GM23338 (cell line): ENCODE data around the gene RAB7B.

ENCODE experiments used
- CREB1 ChIP-seq: fragments of 250-450 bp; sonication (Bioruptor Pico); IDR thresholded peaks from 2 replicates; pipeline ENCODE4 v1.5.0; 2020; ENCODE audit warnings: low read depth, mild to moderate bottlenecking, moderate library complexity
- ETS1 ChIP-seq: IDR thresholded peaks from 2 replicates; pipeline ENCODE4 v1.6.1; 2016; ENCODE audit warnings: antibody characterized with exemption
- EZH2 ChIP-seq: fragments of 200-600 bp; sonication (generic); IDR thresholded peaks from one replicate; pipeline ENCODE4 v1.8.0; 2017; ENCODE audit warnings: antibody characterized with exemption, mild to moderate bottlenecking, low read depth; ENCODE audit not compliant: unreplicated experiment
- EZH2phosphoT487 ChIP-seq: fragments of 200-600 bp; sonication (generic); IDR thresholded peaks from one replicate; pipeline ENCODE4 v1.8.1; 2018; ENCODE audit warnings: antibody characterized with exemption; ENCODE audit not compliant: unreplicated experiment
- JUNB ChIP-seq: IDR thresholded peaks from one replicate; pipeline ENCODE4 v1.6.1; 2016; ENCODE audit warnings: antibody characterized with exemption; ENCODE audit not compliant: unreplicated experiment
- NANOG ChIP-seq: IDR thresholded peaks from 2 replicates; pipeline ENCODE4 v1.6.1; 2016; ENCODE audit warnings: antibody characterized with exemption, borderline replicate concordance
- POLR2AphosphoS5 ChIP-seq: IDR thresholded peaks from 2 replicates; pipeline ENCODE4 v1.6.1; 2016; ENCODE audit warnings: antibody characterized with exemption, low read depth
- STAT1 ChIP-seq: IDR thresholded peaks from one replicate; pipeline ENCODE4 v1.6.1; 2016; ENCODE audit warnings: antibody characterized with exemption; ENCODE audit not compliant: unreplicated experiment
- ZNF114 ChIP-seq: fragments of 250-450 bp; sonication (Bioruptor Pico); IDR thresholded peaks from 2 replicates; pipeline ENCODE4 v1.5.0; 2020; ENCODE audit warnings: mild to moderate bottlenecking, moderate library complexity
- ZNF331 ChIP-seq: fragments of 250-450 bp; sonication (Bioruptor Pico); IDR thresholded peaks from 2 replicates; pipeline ENCODE4 v1.5.0; 2020; ENCODE audit warnings: low read depth, mild to moderate bottlenecking, moderate library complexity
- ZNF462 ChIP-seq: fragments of 250-450 bp; sonication (Bioruptor Pico); IDR thresholded peaks from 2 replicates; pipeline ENCODE4 v1.5.0; 2020; ENCODE audit warnings: mild to moderate bottlenecking, moderate library complexity
- TF ChIP-seq, protein P1 (sequence below), 2 experiments: fragments of 200-600 bp in 1 of 2; sonication (generic) in 1 of 2; conservative IDR thresholded peaks; 2 replicates each; pipeline versions ENCODE4 v1.5.1 to v1.6.1; 2016 to 2017; ENCODE audit warnings: antibody characterized with exemption in 2 of 2, low read depth in 2 of 2, mild to moderate bottlenecking in 2 of 2, moderate library complexity in 1 of 2
- TF ChIP-seq, protein P2 (sequence below): IDR thresholded peaks from one replicate; pipeline ENCODE4 v1.6.1; 2018; ENCODE audit warnings: antibody characterized with exemption; ENCODE audit not compliant: unreplicated experiment

DNA sequence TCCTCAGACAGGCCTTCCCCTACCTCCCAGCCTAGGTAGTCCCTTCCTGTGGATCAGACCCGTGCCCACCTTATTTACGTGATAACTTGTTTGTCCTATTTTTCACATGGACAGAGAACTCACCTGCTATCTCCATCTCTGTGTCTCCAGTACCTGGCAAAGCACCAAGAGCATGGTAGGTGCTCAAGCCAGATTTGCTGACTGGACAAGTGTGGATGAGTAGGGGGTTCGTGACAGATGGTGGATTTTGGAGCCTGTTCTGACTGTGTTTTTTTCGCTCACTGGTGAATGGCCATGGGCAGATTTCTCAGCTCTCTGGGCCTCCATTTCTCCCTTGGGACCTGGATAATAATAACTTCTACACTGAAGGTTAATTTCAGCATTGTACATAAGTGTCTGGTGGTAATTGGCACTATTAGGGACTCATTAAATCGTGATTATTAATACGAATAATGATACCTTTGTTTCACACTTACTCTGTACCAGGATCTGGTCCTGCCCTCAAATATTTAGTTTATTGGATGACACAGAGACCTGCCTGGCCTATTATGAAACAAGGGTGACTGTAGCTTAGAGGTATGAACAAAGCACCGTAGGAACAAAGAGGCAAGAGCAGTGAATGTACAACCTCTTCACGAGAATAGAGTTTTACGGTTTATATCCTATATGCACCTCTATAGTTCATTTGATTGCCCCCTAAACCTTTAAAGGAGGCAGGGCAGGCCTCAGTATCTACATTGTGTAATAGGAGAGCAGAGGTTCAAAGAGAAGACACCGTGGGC is 35.5 kb downstream of the RAB7B start:
- TF ChIP-seq, protein P1, sequence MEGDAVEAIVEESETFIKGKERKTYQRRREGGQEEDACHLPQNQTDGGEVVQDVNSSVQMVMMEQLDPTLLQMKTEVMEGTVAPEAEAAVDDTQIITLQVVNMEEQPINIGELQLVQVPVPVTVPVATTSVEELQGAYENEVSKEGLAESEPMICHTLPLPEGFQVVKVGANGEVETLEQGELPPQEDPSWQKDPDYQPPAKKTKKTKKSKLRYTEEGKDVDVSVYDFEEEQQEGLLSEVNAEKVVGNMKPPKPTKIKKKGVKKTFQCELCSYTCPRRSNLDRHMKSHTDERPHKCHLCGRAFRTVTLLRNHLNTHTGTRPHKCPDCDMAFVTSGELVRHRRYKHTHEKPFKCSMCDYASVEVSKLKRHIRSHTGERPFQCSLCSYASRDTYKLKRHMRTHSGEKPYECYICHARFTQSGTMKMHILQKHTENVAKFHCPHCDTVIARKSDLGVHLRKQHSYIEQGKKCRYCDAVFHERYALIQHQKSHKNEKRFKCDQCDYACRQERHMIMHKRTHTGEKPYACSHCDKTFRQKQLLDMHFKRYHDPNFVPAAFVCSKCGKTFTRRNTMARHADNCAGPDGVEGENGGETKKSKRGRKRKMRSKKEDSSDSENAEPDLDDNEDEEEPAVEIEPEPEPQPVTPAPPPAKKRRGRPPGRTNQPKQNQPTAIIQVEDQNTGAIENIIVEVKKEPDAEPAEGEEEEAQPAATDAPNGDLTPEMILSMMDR (conservative IDR thresholded peaks at IDR 0.05; ENCODE audit: low read depth in 2 of 2): no peak
- no peak for TF ChIP-seq EZH2
- TF ChIP-seq POLR2AphosphoS5: no peak
- no peak for TF ChIP-seq EZH2phosphoT487
- TF ChIP-seq CREB1 (CRISPR knock-in tag): no peak
- TF ChIP-seq, protein P2, sequence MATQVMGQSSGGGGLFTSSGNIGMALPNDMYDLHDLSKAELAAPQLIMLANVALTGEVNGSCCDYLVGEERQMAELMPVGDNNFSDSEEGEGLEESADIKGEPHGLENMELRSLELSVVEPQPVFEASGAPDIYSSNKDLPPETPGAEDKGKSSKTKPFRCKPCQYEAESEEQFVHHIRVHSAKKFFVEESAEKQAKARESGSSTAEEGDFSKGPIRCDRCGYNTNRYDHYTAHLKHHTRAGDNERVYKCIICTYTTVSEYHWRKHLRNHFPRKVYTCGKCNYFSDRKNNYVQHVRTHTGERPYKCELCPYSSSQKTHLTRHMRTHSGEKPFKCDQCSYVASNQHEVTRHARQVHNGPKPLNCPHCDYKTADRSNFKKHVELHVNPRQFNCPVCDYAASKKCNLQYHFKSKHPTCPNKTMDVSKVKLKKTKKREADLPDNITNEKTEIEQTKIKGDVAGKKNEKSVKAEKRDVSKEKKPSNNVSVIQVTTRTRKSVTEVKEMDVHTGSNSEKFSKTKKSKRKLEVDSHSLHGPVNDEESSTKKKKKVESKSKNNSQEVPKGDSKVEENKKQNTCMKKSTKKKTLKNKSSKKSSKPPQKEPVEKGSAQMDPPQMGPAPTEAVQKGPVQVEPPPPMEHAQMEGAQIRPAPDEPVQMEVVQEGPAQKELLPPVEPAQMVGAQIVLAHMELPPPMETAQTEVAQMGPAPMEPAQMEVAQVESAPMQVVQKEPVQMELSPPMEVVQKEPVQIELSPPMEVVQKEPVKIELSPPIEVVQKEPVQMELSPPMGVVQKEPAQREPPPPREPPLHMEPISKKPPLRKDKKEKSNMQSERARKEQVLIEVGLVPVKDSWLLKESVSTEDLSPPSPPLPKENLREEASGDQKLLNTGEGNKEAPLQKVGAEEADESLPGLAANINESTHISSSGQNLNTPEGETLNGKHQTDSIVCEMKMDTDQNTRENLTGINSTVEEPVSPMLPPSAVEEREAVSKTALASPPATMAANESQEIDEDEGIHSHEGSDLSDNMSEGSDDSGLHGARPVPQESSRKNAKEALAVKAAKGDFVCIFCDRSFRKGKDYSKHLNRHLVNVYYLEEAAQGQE: no peak
- no peak for TF ChIP-seq ZNF114 (CRISPR knock-in tag)
- TF ChIP-seq STAT1: no peak
- no peak for TF ChIP-seq NANOG
- no peak for TF ChIP-seq ETS1
- no peak for TF ChIP-seq ZNF331 (CRISPR knock-in tag)
- no peak for TF ChIP-seq ZNF462 (CRISPR knock-in tag)
- no peak for TF ChIP-seq JUNB
